Nephron progenitor cell (in vitro differentiated cells): ENCODE data around the gene UGT3A1.

Source experiments
- DNase-seq: peaks from one replicate; pipeline ENCODE4 v3.0.0; 2021
- H3K27ac Mint-ChIP-seq: 2 replicates; pipeline ENCODE4 v1.8.0; 2021; ENCODE audit warnings: mild to moderate bottlenecking, moderate library complexity, mixed read lengths
- H3K27me3 Mint-ChIP-seq: 2 replicates; pipeline ENCODE4 v1.8.0; 2021; ENCODE audit warnings: mild to moderate bottlenecking, low read depth, mixed read lengths; ENCODE audit not compliant: poor library complexity
- H3K36me3 Mint-ChIP-seq: 2 replicates; pipeline ENCODE4 v1.8.0; 2021; ENCODE audit warnings: low read depth, mixed read lengths
- H3K4me1 Mint-ChIP-seq: 2 replicates; pipeline ENCODE4 v1.8.0; 2021; ENCODE audit warnings: mixed read lengths
- H3K4me3 Mint-ChIP-seq: 2 replicates; pipeline ENCODE4 v1.8.0; 2021; ENCODE audit warnings: mild to moderate bottlenecking, moderate library complexity, mixed read lengths
- H3K9me3 Mint-ChIP-seq: 2 replicates; pipeline ENCODE4 v1.8.0; 2021; ENCODE audit warnings: mild to moderate bottlenecking, moderate library complexity, mixed read lengths
- CTCF ChIP-seq: fragments of 200-600 bp; sonication (generic); IDR thresholded peaks from 2 replicates; pipeline ENCODE4 v1.5.0; 2021; ENCODE audit warnings: antibody characterized with exemption

Gene UGT3A1

GRCh38 chr5:35902046-35902672, 89.0 kb downstream of the UGT3A1 start:
- peaks cover 5% of the 10 kb centered on the region for H3K27me3 Mint-ChIP-seq
- H3K36me3 Mint-ChIP-seq, result no peaks in the 10 kb centered on the region
- H3K9me3 Mint-ChIP-seq, result peaks cover 19% of the 10 kb centered on the region
- DNase-seq, result no peak
- H3K4me3 Mint-ChIP-seq, result no peak overlapping the region
- no peak for TF ChIP-seq CTCF
- peaks cover 28% of the 10 kb centered on the region for H3K4me1 Mint-ChIP-seq
- H3K27ac Mint-ChIP-seq, result no peak overlapping the region
